ENCODE results near the gene RFPL4AL1.
"Not testable (repeated sequence)": the region's sequence is repeated elsewhere in the genome, so short reads cannot be mapped to it uniquely, and the experiment has no call there.

DNA sequence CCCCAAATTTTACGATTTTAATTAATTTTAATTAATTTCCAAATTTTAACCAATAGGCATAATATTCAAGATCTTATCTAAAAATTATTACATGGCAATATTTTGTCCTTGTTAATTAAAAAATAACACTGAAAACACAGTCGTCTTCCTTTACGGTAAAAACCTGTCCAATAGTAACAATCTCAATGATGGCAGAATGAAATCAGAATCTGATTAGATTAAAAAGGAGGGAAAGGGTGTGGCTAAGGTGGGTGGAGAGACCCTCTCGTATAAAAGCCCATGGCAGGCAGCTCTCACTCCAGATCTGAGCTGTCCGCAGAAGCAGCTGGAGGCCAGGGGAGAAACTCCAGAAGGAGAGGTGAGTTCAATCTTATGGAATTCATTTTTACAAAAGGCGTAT, at the start of gene RFPL4AL1:
- TF ChIP-seq, protein P1, sequence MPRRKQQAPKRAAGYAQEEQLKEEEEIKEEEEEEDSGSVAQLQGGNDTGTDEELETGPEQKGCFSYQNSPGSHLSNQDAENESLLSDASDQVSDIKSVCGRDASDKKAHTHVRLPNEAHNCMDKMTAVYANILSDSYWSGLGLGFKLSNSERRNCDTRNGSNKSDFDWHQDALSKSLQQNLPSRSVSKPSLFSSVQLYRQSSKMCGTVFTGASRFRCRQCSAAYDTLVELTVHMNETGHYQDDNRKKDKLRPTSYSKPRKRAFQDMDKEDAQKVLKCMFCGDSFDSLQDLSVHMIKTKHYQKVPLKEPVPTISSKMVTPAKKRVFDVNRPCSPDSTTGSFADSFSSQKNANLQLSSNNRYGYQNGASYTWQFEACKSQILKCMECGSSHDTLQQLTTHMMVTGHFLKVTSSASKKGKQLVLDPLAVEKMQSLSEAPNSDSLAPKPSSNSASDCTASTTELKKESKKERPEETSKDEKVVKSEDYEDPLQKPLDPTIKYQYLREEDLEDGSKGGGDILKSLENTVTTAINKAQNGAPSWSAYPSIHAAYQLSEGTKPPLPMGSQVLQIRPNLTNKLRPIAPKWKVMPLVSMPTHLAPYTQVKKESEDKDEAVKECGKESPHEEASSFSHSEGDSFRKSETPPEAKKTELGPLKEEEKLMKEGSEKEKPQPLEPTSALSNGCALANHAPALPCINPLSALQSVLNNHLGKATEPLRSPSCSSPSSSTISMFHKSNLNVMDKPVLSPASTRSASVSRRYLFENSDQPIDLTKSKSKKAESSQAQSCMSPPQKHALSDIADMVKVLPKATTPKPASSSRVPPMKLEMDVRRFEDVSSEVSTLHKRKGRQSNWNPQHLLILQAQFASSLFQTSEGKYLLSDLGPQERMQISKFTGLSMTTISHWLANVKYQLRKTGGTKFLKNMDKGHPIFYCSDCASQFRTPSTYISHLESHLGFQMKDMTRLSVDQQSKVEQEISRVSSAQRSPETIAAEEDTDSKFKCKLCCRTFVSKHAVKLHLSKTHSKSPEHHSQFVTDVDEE (CRISPR knock-in tag; IDR thresholded peaks at IDR 0.05) = not testable (repeated sequence)
- TF ChIP-seq ZNF565 (CRISPR knock-in tag; conservative IDR thresholded peaks at IDR 0.05; ENCODE audit: low read depth); ARNTL (CRISPR knock-in tag; IDR thresholded peaks at IDR 0.05; ENCODE audit: borderline replicate concordance, low read depth); OSR1 (CRISPR knock-in tag; IDR thresholded peaks at IDR 0.05); TOX (CRISPR knock-in tag; IDR thresholded peaks at IDR 0.05; ENCODE audit: borderline replicate concordance); RARB (CRISPR knock-in tag; IDR thresholded peaks at IDR 0.05); ESRRG (CRISPR knock-in tag; IDR thresholded peaks at IDR 0.05); ISL1 (CRISPR knock-in tag; IDR thresholded peaks at IDR 0.05); ZFP30 (CRISPR knock-in tag; IDR thresholded peaks at IDR 0.05): not testable (repeated sequence)
- TF ChIP-seq, protein P2, sequence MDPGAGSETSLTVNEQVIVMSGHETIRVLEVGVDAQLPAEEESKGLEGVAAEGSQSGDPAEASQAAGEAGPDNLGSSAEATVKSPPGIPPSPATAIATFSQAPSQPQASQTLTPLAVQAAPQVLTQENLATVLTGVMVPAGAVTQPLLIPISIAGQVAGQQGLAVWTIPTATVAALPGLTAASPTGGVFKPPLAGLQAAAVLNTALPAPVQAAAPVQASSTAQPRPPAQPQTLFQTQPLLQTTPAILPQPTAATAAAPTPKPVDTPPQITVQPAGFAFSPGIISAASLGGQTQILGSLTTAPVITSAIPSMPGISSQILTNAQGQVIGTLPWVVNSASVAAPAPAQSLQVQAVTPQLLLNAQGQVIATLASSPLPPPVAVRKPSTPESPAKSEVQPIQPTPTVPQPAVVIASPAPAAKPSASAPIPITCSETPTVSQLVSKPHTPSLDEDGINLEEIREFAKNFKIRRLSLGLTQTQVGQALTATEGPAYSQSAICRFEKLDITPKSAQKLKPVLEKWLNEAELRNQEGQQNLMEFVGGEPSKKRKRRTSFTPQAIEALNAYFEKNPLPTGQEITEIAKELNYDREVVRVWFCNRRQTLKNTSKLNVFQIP (CRISPR knock-in tag; IDR thresholded peaks at IDR 0.05; ENCODE audit: borderline replicate concordance, low read depth) = not testable (repeated sequence)
- TF ChIP-seq, protein P3, sequence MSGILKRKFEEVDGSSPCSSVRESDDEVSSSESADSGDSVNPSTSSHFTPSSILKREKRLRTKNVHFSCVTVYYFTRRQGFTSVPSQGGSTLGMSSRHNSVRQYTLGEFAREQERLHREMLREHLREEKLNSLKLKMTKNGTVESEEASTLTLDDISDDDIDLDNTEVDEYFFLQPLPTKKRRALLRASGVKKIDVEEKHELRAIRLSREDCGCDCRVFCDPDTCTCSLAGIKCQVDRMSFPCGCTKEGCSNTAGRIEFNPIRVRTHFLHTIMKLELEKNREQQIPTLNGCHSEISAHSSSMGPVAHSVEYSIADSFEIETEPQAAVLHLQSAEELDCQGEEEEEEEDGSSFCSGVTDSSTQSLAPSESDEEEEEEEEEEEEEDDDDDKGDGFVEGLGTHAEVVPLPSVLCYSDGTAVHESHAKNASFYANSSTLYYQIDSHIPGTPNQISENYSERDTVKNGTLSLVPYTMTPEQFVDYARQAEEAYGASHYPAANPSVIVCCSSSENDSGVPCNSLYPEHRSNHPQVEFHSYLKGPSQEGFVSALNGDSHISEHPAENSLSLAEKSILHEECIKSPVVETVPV (CRISPR knock-in tag; IDR thresholded peaks at IDR 0.05) = not testable (repeated sequence)
- TF ChIP-seq, protein P4, sequence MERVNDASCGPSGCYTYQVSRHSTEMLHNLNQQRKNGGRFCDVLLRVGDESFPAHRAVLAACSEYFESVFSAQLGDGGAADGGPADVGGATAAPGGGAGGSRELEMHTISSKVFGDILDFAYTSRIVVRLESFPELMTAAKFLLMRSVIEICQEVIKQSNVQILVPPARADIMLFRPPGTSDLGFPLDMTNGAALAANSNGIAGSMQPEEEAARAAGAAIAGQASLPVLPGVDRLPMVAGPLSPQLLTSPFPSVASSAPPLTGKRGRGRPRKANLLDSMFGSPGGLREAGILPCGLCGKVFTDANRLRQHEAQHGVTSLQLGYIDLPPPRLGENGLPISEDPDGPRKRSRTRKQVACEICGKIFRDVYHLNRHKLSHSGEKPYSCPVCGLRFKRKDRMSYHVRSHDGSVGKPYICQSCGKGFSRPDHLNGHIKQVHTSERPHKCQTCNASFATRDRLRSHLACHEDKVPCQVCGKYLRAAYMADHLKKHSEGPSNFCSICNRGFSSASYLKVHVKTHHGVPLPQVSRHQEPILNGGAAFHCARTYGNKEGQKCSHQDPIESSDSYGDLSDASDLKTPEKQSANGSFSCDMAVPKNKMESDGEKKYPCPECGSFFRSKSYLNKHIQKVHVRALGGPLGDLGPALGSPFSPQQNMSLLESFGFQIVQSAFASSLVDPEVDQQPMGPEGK (CRISPR knock-in tag; IDR thresholded peaks at IDR 0.05; ENCODE audit: borderline replicate concordance) = not testable (repeated sequence)
- TF ChIP-seq, protein P5, sequence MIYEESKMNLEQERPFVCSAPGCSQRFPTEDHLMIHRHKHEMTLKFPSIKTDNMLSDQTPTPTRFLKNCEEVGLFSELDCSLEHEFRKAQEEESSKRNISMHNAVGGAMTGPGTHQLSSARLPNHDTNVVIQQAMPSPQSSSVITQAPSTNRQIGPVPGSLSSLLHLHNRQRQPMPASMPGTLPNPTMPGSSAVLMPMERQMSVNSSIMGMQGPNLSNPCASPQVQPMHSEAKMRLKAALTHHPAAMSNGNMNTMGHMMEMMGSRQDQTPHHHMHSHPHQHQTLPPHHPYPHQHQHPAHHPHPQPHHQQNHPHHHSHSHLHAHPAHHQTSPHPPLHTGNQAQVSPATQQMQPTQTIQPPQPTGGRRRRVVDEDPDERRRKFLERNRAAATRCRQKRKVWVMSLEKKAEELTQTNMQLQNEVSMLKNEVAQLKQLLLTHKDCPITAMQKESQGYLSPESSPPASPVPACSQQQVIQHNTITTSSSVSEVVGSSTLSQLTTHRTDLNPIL (CRISPR knock-in tag; IDR thresholded peaks at IDR 0.05; ENCODE audit: low read depth) = not testable (repeated sequence)
